Umbilical cord (tissue), 2 donors: ENCODE measurements around the gene KRTAP10-6. TPM values are rescaled to one million over a fixed set of nuclear protein-coding genes. Genes with fewer than 3 reads are reported as not detected.
"Not testable (repeated sequence)": the region's sequence is repeated elsewhere in the genome, so short reads cannot be mapped to it uniquely, and the experiment has no call there.

ENCODE experiments used
- DNase-seq: peaks from one replicate; pipeline ENCODE4 v3.0.0-alpha.2; 2015; ENCODE audit warnings: low spot score
- total RNA-seq: library from RNA; depleted of rRNA; stranded (reverse); fragments of >200 nt; gene quantifications from one replicate; pipeline ENCODE4 v1.2.3, GENCODE V29; 2014; ENCODE audit warnings: low replicate concordance; ENCODE audit not compliant: insufficient read depth

Gene KRTAP10-6
- total RNA-seq, 1 donor from 2014 or later = not detected

DNA sequence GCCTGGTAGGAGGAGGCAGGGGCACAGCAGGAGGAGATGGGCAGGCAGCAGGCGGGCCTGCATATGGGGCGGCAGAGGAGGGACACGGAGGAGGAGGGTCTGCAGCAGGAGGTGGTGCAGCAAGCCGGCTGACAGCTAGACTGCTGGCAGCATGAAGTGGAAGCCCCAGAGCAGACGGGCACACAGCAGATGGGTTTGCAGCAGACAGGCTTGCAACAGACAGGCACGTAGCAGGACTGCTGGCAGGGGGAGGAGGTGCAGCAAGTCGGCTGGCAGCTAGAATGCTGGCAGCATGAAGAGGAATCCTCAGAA, 12.5 kb downstream of the KRTAP10-6 start:
- no peak for DNase-seq

DNA sequence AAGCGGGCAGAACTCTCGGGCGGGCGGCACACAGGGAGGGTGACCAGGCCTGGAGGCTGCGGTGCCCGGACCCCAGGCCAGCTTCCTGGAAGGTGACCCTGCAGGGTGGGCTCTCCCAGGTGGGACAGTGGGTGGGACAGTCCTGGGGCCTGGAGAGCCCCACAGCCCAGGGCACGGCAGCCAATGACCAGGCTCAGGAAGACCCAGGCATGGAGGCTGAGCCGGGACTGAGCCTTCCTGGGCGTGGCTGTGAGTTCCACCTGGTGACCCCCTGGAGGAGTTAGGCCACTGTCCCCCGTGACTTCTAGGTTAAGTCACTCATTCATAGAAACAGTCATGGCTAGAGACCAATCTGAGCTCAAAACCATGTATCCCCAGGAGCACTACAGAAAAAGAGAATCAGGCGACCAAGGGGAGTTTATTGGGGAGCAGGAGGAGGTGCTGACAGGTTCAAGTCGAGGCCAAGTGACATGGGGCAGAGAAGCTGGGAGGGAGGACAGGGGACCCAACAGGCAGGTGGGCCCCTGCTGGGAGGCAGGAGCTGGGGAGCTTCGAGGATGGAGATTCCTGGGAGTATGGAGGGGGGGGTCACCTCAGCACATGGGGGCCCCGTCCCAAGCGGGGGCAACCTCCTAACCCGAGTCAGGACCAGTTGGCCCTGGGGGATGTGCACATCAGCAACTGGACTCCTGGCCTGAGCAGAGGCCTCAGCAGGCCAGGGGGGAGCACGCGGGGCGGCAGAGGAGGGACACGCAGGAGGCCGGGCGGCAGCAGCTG, 13.1 kb downstream of the KRTAP10-6 start:
- no peak for DNase-seq

DNA sequence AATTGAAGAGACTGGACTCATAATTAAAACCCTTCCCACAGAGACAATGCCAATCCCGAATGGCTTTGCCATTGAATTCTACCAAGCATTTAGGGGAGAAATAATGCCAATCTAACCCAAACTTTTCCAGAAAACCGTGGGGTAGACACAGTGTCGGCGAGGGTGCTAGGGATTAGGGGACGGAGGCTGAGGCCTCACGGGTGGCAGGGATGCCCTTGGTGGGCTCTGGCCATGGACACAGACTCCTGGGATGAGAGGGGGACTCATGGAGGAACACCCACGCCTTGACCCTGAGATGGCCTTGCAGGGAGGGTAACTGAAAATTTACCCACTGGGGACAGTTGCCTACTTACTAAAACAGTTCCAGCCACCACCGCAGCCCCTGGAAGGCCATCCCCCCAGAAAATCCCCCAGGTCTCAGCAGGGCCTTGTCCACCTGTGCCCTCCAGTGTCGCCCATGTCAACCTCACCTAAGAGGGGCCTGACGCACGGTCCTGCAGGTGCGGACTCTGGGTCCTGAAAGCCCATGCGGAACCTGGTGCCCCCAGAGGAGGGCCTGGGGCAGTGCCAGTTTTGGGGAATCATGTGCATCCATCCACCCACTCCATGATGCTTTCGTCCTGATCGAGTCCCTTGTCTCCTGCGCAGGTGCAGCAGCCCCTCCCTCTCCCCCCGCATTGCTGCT, 13.8 kb downstream of the KRTAP10-6 start:
- no peak for DNase-seq

DNA sequence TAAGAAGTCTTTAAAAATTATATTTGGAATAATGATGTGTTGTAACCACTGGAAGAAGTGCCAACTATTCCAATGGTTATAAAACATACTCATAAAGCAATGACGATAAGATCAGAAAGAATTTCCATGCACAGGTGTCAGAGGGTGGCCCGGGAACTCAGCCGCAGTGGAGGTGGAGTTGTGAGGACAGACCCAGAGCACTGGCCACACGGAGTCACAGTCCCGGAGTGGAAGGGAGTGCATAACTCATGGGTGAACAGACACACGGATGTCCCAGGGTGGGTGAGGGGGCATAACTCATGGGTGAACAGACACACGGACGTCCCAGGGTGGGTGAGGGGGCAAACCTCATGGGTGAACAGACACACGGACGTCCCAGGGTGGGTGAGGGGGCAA, 16.3 kb downstream of the KRTAP10-6 start:
- no peak for DNase-seq

DNA sequence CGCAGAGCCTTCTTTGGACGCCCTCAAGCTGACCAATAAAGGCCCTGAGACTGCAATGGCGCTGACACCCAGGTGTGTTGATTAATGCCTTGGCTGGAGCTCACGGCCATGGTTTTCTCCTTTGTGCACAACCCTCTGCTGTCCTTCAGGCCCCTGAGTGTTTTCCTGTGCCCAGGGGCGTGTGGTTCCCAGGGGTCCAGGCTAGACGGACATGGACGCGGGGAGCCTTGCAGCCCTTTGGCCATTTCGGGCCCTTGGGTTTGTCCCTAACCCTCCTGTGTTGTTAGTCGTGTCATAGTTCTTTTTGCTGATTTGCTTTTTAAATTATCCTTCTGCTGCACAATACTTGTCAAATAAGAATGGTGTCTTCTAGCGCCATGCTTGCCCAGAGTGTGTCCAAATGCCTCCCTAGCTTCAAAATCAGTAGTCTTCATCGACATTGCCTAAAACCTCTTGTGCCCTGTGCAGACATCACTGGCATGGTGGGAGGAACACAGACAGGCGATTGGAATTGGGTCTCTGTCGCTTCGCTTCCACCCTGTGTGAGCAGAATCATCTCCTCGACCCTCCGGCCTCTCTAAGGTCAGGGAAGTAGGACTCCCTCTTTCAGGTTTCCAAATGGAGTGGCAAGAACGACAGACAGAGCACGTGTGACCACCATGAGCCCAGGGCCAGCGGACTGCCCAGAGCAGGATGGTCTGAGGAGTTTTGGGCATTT, 16.8 kb downstream of the KRTAP10-6 start:
- no peak for DNase-seq

DNA sequence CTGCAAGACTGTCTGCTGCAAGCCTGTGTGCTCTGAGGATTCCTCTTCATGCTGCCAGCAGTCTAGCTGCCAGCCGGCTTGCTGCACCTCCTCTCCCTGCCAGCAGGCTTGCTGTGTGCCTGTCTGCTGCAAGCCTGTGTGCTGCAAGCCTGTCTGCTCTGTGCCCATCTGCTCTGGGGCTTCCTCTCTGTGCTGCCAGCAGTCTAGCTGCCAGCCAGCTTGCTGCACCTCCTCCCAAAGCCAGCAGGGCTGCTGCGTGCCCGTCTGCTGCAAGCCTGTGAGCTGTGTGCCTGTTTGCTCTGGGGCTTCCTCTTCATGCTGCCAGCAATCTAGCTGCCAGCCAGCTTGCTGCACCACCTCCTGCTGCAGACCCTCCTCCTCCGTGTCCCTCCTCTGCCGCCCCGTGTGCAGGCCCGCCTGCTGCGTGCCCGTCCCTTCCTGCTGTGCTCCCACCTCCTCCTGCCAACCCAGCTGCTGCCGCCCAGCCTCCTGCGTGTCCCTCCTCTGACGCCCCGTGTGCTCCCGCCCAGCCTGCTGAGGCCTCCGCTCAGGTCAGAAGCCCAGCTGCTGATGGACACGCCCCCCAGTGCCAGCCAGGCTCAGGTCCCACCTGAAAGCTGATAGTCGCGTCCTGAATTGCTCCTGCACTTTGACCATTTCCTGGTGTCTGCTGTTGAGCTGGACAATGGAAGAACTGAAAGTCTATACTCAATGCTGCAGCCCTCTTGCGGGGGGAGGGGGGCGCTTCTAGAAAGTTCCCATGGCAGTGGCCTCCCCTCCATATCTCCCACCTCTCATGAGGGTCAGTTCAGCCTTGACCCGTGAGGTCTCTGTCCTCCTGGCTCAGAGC, 17.6 kb downstream of the KRTAP10-6 start:
- no peak for DNase-seq

DNA sequence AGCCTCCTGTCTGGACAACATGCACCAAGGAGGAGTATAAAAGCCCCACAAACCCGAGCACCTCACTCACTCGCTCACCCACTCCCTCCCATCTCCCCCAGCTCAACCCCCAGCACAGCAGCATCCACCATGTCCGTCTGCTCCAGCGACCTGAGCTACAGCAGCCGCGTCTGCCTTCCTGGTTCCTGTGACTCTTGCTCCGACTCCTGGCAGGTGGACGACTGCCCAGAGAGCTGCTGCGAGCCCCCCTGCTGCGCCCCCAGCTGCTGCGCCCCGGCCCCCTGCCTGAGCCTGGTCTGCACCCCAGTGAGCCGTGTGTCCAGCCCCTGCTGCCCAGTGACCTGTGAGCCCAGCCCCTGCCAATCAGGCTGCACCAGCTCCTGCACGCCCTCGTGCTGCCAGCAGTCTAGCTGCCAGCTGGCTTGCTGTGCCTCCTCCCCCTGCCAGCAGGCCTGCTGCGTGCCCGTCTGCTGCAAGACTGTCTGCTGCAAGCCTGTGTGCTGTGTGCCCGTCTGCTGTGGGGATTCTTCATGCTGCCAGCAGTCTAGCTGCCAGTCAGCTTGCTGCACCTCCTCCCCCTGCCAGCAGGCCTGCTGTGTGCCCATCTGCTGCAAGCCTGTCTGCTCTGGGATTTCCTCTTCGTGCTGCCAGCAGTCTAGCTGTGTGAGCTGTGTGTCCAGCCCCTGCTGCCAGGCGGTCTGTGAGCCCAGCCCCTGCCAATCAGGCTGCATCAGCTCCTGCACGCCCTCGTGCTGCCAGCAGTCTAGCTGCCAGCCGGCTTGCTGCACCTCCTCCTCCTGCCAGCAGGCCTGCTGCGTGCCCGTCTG, 18.5 kb downstream of the KRTAP10-6 start, which contains the start of gene KRTAP10-4:
Gene KRTAP10-4, plus strand, starts transcription at position 100 of the 827 bp plus-strand sequence. Its CDS starts 30 bp downstream, at position 130.
- not testable (repeated sequence) for DNase-seq

DNA sequence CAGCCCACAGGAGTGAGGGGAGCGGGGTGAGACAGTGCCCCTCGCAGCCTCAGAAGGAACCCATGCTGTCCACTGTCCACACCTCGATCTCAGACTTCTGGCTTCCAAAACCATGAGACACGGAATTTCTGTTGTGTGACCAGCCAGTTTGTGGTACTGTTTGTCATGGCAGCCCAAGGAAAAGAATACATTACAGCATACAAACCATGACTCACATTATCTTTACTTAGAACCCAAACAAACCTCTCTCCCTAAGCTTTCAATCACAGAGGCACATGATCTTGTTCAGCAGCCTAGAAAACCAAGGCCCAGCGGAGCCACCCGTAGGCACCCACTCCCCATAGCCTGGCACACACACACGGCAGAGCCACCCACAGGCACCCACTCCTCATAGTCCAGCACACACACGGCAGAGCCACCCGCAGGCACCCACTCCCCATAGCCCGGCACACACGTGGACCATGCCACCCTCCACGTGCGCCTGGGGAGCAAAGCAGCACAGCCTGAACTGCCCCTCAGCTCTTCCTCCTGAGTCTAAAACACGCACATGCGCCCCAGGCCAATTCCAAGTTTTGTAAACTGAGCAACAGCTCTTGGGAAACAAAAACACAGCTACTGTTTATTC, 19.2 kb downstream of the KRTAP10-6 start:
- no peak for DNase-seq

DNA sequence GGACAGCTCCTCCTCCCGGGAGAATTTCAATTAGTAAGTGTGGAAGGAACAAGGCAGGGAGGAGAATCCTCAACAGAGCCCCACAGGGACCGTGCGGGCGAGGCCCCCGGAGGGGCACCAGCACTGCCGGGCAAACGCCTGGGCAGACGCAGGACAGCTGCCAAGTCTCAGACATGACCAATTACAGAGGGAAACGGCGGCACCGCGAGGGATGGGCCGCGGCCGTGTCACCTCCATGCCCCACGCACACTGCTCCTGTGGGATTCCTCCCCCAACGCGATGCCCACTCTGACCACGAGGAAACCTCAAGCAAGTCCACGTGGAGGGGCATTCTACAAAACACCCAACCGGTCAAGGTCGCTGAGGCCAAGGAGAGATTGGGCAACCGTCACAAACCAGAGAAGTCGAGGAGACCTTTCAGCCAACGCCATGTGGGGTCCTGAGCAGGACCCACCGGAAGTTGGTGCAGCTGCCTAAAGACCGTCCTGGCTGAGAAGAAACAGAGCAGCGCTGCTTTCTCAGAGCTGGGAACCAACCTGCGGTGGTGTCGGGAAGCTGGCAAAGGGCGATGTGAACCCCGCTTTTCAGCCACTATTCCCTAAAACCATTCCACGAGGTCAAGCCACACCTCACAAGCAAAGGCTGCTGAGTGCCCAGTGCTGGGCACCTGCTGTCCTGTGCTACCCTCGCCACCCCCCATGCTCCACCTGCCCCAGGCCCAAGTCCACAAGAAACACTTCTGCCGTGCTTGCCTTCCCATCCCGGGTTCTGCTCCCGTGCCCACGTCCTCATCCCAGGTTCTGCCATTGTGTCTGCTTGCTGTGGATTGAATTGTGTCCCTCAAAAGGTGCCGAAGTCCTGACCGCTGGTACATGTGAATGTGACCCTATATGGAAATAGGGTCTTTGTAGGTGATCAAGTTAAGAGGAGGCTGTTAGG, 20.2 kb downstream of the KRTAP10-6 start:
- no peak for DNase-seq

DNA sequence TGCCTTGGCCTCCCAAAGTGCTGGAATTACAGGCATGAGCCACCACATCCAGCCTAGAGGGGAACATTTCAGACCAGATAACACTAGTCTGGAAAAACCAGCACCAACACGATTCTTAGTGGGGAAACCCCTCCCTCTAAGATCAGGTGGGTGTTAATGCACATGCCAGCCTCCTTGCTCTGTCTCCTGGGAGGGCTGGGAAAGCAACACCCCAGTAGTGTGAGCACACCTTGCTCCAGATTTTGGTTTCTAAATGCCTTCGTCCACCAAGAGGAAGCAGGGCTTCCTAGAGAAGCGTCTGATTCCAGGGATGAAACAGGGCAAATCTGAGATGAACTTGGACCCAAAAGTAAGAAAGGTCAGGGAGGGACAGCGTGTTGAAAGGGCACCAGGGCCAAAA, 21.0 kb downstream of the KRTAP10-6 start:
- DNase-seq = no peak

DNA sequence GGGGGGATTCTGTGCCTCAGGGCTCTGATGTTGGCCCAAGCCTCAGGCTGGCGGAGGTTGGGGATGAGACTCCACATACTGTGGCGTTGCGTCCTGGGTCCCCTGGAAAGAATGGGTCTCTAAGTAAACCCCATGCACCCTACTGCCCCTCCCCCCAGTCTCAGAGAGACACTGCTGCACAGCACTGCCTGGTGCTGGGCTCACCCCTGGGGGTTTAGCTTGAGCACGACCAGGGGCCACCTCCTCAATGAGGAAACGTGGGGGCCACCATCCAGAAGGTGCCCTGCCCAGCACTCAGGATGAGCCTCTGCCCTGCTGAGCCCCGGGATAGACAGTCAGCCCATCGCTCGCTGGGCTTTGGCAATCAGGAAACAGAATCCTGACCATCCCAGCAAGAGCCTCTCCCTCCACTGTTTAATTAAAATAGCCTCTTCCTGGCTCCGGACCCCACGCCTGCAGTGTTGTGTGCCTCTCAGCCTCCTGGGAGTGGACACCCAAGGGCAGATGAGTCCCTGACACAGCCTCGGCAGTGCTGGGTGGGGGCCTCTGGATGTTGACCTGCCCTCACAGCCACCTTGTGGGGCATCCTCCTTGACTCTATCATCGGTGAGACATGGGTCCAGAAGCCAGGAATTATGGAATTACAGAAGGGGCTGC, 22.3 kb downstream of the KRTAP10-6 start:
- DNase-seq = no peak

DNA sequence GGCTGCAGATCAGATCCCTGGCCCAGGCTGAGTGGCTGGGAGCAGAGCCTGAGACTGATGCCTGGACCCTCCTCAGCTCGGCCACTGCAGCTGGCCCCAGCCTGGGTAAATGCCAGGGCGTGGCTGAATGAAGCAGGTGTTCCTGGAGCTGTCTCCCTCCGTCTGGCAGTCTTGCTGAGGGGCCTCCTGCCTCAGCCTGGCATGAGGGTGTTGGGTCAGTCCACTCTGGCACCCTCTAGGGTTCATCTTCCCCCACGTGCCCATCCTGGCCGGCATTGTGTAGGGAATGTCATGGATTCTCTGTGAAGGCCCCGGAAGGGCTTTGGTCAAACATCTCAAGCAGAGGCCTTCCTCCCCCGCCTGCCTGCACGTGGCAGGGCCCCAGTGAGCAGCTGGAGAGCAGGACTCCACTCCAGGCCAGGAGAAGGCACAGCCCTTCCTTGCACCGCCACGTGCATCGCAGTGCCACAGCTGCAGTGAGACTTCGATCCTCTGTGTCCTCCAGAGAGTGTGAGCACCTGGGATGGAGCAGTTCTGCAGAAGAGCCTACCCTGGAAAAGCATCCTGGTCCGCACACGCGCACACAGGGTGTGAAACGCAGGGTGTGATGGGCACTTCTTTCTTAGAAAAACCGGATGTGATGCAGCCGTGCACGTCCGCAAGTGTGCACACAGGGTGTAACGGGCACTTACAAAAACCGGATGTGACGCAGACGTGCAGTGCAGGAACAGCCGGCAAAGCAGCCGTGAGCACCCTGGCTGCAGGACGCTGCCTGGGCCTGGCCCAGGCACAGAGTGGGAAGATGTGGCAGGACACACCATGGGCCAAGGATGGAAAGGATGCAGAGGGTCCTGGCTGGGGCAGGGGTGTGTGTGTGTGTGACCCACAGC, 23.4 kb downstream of the KRTAP10-6 start:
- no peak for DNase-seq

DNA sequence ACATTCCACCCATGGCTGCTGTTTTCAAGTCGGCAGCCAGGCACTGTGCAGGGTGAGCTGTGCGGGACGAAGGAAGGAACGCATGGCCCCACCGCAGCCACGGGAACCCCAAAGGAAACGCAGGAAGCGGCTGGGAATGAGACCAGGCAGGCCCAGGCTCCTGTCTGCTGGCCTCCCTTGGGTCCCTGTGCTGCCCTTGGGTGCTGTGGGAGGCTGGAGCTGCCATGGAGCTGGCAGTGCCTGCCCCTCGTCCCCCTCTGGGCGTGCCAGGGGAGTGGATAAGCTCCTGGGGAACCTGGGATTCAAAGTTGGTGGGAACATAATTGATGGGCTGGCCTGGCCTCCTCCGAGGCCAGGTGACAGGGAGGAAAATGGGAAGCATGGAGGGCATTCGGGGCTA, 24.0 kb downstream of the KRTAP10-6 start:
- DNase-seq = no peak

DNA sequence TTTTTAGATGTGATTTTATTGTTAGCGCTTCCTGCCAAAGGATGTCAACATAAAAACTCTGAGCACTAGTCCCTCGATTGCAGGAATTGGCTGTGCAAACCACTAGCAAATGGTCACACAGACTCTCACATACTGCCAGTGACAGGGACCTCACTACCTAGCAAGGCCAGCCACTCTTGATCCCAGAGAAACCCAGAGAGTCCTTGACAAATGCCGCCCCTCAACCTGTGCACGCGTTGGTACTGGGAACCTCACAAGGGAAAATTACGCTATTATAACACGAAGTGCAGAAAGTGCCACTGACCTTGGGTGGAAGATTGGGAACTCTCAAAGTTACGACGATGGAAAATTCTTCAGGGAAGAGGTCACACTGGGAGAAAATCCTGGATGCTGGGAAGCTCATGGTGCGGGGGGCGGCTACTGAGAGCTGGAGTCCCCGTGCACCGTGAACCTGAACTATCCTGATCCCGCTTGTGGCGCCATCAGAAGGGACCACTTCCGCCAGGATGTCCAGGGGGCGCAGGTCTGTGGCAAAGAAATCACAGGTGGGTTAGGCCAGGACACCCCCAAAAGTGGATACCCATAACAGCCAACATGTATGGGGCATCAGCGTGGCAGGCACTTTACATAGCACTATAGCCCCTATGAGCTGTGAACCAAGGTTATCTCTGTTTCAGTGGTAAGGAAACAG, 24.7 kb downstream of the KRTAP10-6 start:
- DNase-seq = no peak

DNA sequence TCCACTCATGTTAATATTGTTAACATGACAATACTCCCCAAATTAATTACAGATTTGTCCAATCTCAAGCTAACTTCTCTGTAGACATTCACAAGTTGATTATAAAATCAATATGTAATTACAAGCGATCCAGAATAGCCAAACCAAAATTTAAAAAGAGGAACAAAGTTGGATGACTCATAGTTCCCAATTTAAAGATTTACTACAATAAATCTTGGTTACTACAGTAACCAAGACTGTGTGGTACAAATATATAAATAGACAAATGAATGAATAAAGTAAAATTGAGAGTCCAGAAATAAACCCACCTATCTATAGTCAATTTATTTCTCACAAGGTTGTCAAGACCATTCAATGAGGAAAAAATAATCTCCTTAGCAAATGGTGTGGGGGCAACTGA, 25.9 kb downstream of the KRTAP10-6 start:
- DNase-seq = no peak

DNA sequence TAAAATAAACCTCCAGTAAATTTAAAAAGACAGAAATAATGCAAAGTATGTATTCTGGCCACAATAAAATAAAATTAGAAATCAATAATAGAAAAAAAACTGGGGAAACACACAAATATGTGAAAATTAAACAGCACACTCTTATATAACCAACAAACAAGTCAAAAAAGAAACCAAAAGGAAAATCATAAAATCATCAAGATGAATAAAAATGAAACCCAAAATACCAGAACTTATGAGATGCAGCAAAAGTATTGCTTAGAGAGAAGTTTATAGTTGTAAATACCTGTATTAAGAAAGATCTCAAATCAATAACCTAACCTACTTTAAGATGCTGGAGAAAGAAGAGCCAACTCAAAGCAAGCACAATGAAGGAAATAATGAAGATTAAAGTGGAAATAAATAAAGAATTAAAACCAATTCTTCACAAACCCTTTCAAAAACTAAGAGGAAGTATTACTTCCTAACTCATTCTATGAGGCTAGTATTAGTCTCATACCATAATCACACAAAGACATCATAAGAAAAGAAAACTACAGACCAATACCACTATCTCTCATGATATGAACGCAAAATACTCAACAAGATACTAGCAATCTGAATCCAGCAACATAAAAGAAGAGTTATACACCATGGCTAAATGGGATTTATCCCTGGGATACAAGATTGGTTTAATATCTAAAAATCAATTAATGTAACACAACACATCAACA, 27.3 kb downstream of the KRTAP10-6 start:
- no peak for DNase-seq
